Left kidney (tissue), 8 donors: Measurements from ENCODE around the gene UMODL1. TPM values are rescaled to one million over a fixed set of nuclear protein-coding genes. Genes with fewer than 3 reads are reported as not detected.

ENCODE experiments used
- DNase-seq: peaks from one replicate; pipeline ENCODE4 v3.0.0-alpha.2; 2013
- long read RNA-seq, 8 donors: transcript quantifications; one replicate each; lab custom pipeline, GENCODE V29; 2026
- polyA plus RNA-seq: library from polyadenylated mRNA; unstranded; fragments of 120-200 nt; gene quantifications from one replicate; pipeline ENCODE4 v1.2.1, GENCODE V29; 2013; ENCODE audit not compliant: insufficient read length

Gene UMODL1
- 0.22 TPM for polyA plus RNA-seq
- long read RNA-seq, donor 1, result 0 reads
- long read RNA-seq, donor 2, result 0 reads
- long read RNA-seq, donor 3, result 0 reads
- long read RNA-seq, donor 4, result 0 reads
- long read RNA-seq, donor 5, result 0 reads
- long read RNA-seq, donor 6, result 0 reads
- long read RNA-seq, donor 7, result 0 reads
- long read RNA-seq, donor 8, result 0 reads

DNA sequence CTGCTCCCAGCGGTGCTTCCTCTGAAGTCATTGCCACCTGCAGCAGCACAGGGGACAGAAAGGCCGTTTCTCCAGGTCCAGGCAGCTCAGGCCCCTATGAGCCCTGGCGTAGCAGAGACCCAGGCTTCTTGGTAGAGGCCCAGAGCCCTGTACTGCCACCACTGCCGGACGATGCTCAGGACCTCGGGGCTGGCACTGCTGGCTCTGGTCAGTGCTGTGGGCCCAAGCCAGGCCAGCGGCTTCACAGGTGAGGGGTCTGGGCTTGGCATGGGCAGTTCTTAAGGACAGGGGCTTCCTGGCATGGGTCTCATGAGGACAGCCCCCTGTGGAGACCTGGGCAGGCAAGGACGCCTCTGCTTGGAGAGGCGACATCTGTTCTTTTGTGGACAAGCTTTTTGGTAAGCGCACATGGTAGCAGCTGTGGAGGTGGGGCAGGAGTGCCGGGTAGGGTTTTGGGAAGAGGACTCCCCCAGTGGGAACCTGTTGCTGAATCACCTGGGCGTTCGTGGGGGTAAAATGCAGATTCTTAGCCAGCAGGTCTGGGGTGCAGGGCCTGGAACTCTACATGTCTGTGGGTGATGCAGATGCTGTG lies at the start of gene UMODL1:
Gene UMODL1 (plus strand): TSS at position 172 of the 592 bp plus-strand sequence. CDS start 0 bp downstream, at position 172.
- DNase-seq, result no peak

DNA sequence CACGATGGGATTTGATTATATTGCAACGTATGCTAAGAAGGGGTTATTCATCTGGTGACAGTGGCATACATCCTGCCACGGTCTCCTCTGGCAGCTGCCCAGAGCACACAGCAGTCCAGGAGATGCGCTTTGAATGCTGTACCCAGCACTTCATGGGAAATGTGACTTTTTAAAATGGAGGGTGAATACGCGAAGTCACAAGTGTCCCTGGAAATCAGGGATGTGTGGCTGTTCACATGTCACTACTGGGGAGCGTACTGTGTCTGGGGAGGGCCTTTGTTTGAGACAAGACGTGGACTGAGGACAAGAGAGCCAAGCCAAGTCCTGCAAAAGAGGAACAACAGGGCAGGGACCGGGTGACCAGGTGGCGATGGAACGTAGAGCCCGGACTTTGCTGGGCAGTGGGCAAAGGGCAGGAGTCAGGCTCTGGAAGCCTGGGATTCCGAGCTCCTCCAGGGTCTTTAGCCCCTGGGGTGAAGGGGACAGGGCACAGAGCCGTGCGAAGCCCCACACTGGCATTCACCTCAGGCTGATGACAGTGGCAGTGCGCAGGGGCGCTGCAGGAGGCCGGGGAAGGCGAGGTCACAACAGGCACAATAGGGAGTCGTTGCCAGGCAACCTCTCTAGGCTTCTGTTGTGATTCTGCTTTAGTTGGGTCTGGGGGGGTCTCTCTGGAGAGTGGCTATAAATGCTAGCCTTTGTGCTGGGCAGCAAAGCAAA lies 49.6 kb upstream of the UMODL1 start:
- no peak for DNase-seq

DNA sequence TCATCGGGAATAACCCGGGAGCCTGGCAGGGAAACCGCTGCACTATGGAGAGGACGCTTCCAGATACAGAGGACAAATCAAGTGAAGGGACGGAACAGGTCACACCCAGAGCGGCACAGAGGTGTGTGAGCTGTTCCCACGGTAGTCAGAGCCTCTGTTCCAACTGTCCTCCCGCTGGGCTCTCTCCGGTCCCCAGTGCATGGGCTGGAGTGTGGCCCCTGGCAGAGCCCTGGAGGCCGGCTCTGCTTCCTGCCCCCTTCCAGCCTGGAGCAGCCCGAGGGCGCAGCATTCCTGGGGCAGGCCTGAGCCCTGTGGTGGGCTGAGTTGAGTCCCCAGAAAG lies 49.1 kb upstream of the UMODL1 start:
- DNase-seq, result no peak

DNA sequence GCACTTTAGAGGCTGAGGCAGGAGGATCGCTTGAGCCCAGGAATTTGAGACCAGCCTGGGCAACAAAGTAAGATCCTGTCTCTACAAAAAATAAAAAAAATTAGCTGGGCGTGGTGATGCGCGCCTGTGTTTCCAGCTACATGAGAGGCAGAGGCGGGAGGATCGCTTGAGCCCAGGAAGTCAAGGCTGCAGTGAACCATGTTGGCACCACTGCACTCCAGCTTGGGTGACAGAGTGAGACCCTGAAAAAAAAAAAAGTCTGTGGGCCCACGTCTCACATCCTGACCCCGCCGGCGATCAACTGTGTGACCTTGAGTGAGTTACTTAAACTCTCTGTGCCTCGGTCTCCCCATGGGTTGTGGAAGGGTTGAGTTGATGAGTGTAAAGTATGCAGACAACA lies 48.2 kb upstream of the UMODL1 start:
- DNase-seq, result no peak

DNA sequence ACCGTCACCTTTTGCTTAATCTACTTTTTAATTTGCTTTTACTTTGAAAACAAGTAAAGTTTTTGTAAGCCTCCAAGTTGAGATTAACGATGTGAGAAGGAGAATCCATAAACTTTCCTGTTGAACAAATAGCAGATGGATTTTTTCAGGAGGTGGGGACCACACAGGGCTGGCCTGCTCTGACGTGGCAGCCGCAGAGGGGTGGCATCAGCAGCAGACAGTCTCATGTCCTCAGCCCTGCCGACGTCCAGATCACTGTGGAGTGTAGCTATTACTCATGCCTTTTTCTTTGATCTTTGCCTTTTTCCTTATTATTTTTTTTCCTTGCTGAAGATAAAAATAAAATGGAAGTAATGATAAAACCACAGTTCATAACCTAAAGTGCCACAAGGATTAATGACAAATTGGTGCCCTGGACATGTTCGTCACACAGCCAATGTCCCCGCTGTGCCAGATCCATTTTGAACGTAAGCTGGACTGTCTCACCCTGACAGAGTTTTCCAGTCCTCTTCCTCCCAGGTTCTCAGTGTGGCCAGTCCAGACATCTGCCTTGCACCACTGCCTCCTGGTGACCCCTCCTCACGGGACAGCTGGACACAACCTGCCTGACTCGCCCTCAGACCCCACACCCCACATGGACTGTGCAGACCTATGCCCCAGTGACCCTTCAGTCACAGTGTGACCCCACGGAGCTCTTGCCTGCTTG lies 45.6 kb upstream of the UMODL1 start:
- no peak for DNase-seq

DNA sequence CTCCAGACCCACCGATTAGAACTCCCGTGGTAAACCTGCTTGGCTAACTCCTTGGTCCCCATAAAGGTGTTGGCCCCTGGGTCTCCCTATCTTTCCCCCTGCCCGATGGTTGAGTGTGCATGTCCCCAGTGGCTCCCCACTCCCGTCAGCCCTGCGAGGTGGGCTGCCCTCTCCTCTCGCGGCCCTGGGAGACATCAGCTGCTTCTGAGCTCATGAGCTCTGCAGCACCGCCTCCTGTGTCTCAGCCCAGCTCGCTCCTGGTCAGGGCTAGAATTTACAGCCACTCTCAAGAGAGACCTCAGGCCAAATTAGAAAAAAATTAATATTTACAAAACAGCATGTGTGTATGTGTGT lies 45.1 kb upstream of the UMODL1 start:
- DNase-seq, result no peak

- DNase-seq, result no peak
Measured at GRCh38 chr21:42027085-42027821, 43.9 kb upstream of the UMODL1 start.

DNA sequence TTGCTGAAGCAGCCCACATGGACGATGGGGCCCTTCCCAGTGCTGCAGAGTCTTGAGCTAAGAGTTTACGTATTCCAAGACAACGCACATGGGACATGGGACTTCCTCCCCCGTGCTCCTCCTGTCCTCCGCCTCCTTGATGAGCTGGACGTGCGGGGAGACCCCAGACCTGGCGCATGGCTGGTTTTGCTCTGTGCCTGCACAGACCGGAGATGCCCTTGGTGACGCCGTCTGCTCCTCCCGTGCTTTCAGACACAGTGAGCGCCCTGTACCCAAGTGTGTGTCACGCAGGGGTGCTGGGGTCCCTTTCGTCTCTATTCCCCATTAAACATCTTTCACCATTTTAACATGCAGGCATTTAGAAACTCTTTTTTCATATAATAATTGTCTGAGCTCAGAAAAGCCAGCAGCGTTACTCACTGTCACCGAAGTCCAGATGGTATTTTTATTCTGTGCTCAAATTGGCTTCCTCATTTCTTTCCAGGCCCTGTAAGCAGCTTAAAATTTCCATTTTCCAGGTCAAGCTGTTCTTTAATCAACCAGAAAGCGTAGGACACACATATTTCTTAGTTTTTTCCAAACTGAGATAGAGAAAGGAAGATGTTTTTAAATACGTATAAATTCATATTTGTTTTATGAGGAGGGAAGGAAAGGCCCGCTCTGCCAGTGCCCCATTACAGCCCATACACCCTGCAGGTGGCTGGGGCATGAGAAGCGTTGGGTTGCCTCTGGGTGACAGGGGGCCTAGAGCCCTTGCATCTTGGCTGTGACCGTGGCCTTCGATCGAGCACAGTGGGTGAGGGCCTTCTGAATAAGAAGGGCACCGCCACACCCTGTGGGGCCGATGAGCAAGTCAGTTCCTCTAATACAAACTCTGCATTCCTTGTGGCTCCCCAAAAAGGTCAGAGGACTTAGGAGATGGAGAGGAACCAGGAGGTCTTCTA lies 43.0 kb upstream of the UMODL1 start:
- DNase-seq, result no peak

- DNase-seq, result no peak
Measured at GRCh38 chr21:42028766-42029425, 42.2 kb upstream of the UMODL1 start.

- DNase-seq, result no peak
Measured at GRCh38 chr21:42030311-42030710, 40.8 kb upstream of the UMODL1 start.

- no peak for DNase-seq
Measured at GRCh38 chr21:42031241-42031640, 39.9 kb upstream of the UMODL1 start.

GRCh38 chr21:42031816-42032215 lies 39.3 kb upstream of the UMODL1 start:
- no peak for DNase-seq

DNA sequence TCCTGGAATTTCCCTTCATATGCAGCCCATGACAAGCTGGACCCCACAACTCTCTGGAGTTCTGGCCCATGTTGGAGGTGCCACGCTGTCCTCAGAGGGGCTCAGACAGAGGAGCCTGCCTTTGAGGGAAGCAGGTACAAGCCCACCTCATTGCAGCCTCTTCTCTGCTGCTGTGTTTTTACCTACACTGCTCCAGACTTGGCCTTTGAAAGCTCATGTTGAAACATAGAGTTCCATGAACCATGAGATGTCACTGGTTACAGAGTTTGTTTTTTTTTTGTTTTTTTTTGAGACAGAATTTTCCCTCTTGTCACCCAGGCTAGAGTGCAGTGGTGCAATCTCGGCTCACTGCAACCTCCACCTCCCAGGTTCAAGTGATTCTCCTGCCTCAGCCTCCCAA lies 38.9 kb upstream of the UMODL1 start:
- DNase-seq, result no peak

DNA sequence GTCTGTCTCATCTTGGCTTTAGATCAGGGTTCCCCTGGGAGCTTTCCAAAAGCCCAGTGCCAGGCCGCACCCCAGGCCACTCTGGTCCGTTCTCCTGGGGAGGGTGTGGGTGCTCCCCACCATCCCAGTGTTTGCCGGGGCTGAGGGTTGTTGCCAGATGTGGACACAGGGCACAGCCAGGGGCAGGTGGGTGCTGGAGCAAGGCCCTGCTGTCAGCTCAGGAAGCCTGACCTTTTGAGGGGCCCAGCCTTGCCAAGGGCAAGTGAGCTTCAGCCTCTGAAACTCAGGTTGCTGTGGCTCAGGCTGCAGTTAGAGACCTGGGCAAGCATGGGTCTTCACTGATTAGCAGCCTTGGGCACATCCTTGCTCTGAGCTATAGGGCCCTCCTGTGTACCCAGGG lies 38.1 kb upstream of the UMODL1 start:
- no peak for DNase-seq

DNA sequence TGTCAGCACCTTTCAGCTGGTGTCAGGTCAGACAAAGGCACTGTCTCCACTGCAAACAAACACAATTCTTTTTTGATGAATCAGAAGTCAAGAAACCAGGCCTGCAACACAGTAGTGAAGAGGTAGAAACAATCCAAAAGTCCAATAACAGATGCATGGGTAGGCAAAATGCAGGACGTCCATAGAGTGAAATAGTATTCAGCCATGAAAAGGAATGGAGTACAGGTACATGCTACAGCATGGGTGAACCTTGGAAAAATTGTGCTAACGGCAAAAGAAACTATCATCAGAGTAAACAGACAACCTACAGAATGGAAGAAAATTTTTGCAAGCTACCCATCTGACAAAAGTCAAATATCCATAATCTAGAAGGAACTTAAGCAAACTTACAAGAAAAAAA lies 34.8 kb upstream of the UMODL1 start:
- DNase-seq, result no peak

- DNase-seq, result no peak
Measured at GRCh38 chr21:42037516-42037915, 33.6 kb upstream of the UMODL1 start.

GRCh38 chr21:42037943-42038342 lies 33.2 kb upstream of the UMODL1 start:
- no peak for DNase-seq

GRCh38 chr21:42038393-42038792 lies 32.7 kb upstream of the UMODL1 start:
- DNase-seq, result no peak

DNA sequence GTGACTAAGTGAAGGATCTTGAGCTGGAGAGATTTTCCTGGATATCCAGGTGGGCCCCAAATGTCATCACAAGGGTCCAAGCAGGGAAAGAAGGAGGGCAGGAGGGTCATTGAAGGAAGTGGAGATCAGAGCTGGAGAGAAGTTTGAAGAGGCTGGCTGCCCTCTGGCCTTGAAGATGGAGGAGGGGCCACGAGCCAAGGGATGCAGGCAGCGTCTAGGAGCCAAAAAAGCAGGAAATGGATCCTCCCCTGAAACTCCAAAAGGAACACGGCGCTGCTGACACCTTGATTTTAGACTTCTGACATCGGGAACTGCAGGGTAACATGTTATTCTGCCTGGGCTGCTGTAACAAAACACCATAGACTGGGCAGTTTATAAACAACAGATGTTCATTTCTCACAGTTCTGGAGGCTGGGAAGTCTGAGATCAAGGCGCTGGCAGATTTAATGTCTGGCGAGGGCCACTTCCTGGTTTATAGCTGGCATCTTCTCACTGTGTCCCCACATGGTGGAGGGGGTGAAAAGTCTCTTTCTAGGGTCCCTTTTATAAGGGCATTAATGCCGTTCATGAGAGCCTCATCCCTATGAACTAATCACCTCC lies 32.2 kb upstream of the UMODL1 start:
- DNase-seq, result no peak

DNA sequence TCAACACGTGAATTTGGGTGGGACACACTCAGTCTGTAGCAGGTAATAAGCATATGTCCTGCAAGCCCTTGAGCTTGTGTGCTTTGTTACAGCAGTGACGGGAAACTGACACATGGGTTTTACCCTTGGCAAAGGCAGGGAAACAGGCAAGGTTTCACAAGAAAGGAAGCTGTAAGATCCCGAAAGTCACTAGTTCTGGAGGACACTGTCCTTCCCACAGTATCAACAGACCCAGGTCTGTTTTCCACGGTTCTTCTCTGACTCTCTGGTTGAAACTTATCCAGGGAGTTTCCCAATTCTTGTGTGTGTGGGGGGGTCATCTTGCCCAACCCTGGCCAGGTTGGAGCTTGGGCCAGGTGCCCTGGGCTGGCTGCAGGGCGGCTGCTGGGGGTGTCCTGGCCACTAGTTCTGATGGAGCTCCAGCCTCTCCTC lies 31.6 kb upstream of the UMODL1 start:
- no peak for DNase-seq
